ENCODE results near the gene LRRC23. TPM values are rescaled to one million over a fixed set of nuclear protein-coding genes. Genes with fewer than 3 reads are reported as not detected.

The LRRC23 gene
- total and polyA plus RNA-seq, 2 of the 13 experiments (the other 11 are each of a cell fraction or from before 2014, with no cell fraction given): 6.0 to 7.8 TPM

DNA sequence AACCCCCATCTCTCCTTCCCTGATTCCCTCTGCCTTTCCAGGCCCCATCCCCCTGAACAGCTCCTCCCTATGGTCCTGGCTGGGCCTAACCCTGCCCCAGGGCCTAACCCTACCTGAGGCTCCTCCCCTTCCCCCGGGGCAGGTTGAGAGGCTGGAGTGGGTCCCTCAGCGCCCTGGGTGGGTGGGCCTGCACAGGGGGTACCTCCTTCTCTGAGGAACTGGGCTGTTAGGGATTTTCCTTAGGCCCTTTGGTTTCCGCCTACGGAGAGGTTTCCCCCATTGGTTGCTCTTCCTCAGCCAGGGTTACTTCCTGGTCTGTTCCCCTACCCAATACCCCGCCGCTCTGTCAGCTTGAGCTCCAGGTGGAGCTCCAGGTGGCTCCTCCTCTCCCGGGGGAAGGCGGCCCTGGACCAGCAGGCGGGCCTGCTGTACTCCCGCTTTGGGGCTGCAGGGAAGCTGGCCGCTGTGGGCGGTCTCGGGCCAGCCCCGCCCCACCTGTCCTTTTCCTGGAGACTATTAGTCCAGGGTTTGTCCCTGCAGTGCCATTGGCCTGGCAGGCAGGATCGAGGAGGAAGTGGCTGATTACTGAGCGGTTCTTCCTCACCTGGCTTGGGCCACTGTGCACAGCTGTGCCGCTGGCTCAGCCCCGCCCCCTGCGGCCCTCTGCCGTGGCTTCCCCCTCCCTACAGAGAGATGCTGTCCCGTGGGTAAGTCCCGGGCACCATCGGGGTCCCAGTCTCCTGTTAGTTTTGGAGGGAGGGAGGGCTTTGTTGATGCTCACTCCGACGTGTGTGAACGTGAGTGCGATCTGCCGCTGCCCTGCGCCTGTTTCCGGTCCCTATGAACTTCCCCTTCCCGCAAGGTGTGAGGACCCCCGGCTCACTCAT lies 41.7 kb downstream of the LRRC23 start (continued):
- TF ChIP-seq ZNF83 (CRISPR knock-in tag; IDR thresholded peaks at IDR 0.05; ENCODE audit: borderline replicate concordance) (peak; percentile 75; the same call in 1 of the 2 replicates), TGIF2 (CRISPR knock-in tag; IDR thresholded peaks at IDR 0.05) (peak; percentile 78; the same call in 1 of the 2 replicates), ELF1 (CRISPR knock-in tag; IDR thresholded peaks at IDR 0.05) (peak; percentile 91), ZNF225 (CRISPR knock-in tag; IDR thresholded peaks at IDR 0.05) (0 out of 2 replicates have a peak, but pooled peaks have one; percentile 51), ZNF10 (CRISPR knock-in tag; IDR thresholded peaks at IDR 0.05; ENCODE audit: borderline replicate concordance, low read depth) (no peak), KDM4B (CRISPR knock-in tag; IDR thresholded peaks at IDR 0.05) (peak; percentile 76; the same call in 1 of the 2 replicates), ZFY (CRISPR knock-in tag; IDR thresholded peaks at IDR 0.05) (peak; percentile 76), ZBTB42 (CRISPR knock-in tag; IDR thresholded peaks at IDR 0.05) (no peak; the same call in 1 of the 2 replicates)
- TF ChIP-seq, protein P1, sequence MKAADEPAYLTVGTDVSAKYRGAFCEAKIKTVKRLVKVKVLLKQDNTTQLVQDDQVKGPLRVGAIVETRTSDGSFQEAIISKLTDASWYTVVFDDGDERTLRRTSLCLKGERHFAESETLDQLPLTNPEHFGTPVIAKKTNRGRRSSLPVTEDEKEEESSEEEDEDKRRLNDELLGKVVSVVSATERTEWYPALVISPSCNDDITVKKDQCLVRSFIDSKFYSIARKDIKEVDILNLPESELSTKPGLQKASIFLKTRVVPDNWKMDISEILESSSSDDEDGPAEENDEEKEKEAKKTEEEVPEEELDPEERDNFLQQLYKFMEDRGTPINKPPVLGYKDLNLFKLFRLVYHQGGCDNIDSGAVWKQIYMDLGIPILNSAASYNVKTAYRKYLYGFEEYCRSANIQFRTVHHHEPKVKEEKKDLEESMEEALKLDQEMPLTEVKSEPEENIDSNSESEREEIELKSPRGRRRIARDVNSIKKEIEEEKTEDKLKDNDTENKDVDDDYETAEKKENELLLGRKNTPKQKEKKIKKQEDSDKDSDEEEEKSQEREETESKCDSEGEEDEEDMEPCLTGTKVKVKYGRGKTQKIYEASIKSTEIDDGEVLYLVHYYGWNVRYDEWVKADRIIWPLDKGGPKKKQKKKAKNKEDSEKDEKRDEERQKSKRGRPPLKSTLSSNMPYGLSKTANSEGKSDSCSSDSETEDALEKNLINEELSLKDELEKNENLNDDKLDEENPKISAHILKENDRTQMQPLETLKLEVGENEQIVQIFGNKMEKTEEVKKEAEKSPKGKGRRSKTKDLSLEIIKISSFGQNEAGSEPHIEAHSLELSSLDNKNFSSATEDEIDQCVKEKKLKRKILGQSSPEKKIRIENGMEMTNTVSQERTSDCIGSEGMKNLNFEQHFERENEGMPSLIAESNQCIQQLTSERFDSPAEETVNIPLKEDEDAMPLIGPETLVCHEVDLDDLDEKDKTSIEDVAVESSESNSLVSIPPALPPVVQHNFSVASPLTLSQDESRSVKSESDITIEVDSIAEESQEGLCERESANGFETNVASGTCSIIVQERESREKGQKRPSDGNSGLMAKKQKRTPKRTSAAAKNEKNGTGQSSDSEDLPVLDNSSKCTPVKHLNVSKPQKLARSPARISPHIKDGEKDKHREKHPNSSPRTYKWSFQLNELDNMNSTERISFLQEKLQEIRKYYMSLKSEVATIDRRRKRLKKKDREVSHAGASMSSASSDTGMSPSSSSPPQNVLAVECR (CRISPR knock-in tag; IDR thresholded peaks at IDR 0.05; ENCODE audit: borderline replicate concordance): peak; percentile 82; the same call in 1 of the 2 replicates
- TF ChIP-seq, protein P2, sequence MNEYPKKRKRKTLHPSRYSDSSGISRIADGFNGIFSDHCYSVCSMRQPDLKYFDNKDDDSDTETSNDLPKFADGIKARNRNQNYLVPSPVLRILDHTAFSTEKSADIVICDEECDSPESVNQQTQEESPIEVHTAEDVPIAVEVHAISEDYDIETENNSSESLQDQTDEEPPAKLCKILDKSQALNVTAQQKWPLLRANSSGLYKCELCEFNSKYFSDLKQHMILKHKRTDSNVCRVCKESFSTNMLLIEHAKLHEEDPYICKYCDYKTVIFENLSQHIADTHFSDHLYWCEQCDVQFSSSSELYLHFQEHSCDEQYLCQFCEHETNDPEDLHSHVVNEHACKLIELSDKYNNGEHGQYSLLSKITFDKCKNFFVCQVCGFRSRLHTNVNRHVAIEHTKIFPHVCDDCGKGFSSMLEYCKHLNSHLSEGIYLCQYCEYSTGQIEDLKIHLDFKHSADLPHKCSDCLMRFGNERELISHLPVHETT (CRISPR knock-in tag; conservative IDR thresholded peaks at IDR 0.05): no peak; the same call in 1 of the 2 replicates
- TF ChIP-seq, protein P3, sequence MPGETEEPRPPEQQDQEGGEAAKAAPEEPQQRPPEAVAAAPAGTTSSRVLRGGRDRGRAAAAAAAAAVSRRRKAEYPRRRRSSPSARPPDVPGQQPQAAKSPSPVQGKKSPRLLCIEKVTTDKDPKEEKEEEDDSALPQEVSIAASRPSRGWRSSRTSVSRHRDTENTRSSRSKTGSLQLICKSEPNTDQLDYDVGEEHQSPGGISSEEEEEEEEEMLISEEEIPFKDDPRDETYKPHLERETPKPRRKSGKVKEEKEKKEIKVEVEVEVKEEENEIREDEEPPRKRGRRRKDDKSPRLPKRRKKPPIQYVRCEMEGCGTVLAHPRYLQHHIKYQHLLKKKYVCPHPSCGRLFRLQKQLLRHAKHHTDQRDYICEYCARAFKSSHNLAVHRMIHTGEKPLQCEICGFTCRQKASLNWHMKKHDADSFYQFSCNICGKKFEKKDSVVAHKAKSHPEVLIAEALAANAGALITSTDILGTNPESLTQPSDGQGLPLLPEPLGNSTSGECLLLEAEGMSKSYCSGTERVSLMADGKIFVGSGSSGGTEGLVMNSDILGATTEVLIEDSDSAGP (CRISPR knock-in tag; IDR thresholded peaks at IDR 0.05; ENCODE audit: borderline replicate concordance): peak; percentile 48; the same call in 1 of the 2 replicates
- TF ChIP-seq, protein P4, sequence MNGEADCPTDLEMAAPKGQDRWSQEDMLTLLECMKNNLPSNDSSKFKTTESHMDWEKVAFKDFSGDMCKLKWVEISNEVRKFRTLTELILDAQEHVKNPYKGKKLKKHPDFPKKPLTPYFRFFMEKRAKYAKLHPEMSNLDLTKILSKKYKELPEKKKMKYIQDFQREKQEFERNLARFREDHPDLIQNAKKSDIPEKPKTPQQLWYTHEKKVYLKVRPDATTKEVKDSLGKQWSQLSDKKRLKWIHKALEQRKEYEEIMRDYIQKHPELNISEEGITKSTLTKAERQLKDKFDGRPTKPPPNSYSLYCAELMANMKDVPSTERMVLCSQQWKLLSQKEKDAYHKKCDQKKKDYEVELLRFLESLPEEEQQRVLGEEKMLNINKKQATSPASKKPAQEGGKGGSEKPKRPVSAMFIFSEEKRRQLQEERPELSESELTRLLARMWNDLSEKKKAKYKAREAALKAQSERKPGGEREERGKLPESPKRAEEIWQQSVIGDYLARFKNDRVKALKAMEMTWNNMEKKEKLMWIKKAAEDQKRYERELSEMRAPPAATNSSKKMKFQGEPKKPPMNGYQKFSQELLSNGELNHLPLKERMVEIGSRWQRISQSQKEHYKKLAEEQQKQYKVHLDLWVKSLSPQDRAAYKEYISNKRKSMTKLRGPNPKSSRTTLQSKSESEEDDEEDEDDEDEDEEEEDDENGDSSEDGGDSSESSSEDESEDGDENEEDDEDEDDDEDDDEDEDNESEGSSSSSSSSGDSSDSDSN (CRISPR knock-in tag; IDR thresholded peaks at IDR 0.05): no peak; the same call in none of the 2 replicates
